Measurements from ENCODE around the gene ZNF277.

DNA sequence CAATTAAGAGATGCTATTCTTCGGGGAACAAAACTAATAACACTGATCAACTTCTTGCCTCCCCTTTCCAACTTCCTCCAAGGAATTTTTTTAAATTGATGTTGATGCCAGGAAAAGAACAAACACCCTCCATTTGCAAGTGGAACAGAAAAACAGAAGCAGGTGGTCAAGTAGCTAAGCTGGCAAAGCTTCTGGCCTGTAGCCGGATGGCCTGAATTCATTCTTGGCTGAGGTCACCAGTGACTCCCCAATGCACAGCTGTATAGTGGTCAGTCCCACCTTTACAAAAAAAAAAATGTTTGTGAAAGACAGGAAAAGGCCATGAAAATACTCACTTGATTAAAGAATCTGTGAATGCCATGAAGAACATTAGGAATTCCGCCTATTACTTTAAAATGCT is 39.3 kb upstream of the ZNF277 start:
- TF ChIP-seq, protein P1, sequence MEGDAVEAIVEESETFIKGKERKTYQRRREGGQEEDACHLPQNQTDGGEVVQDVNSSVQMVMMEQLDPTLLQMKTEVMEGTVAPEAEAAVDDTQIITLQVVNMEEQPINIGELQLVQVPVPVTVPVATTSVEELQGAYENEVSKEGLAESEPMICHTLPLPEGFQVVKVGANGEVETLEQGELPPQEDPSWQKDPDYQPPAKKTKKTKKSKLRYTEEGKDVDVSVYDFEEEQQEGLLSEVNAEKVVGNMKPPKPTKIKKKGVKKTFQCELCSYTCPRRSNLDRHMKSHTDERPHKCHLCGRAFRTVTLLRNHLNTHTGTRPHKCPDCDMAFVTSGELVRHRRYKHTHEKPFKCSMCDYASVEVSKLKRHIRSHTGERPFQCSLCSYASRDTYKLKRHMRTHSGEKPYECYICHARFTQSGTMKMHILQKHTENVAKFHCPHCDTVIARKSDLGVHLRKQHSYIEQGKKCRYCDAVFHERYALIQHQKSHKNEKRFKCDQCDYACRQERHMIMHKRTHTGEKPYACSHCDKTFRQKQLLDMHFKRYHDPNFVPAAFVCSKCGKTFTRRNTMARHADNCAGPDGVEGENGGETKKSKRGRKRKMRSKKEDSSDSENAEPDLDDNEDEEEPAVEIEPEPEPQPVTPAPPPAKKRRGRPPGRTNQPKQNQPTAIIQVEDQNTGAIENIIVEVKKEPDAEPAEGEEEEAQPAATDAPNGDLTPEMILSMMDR (IDR thresholded peaks at IDR 0.05): no peak
- no peak for TF ChIP-seq POLR2A (IDR thresholded peaks at IDR 0.05)
- no peak for TF ChIP-seq EP300 (IDR thresholded peaks at IDR 0.05)
- TF ChIP-seq POLR2AphosphoS5 (IDR thresholded peaks at IDR 0.05): no peak
